ENCODE results near the gene AQP12B.

AQP12B gene

DNA sequence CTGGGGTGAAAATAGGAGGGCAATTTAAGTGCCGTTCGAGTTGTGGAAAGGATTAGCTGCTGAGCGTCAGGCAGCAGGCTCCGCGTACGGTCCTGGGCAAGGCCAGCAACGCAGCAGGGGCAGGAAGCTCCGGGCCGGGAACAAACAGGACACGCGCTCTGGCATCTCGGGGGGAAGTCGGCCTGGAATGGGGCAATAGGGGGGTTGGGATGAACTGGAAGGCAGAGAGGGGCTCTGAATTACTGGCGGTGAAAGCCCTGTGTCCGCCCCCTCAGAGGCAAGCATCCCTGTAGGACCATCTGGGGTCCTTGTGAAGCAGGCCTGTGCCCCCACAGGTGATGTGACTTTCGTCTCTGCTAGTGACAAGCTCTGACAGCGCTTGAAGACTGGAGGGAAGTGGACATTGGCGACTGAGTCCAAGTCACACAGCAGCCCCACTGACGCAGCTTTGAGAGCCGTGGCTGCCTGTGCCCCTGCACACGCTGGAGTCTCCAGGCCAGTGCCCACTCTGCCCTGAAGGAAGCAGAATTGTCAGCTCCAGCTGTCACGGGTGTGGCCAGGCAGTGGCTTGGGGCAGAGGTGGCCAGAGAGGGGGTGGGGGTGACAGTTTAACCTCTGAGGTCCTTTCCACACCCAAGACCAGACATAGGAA is 35.1 kb downstream of the AQP12B start:
- DNase-seq (ENCODE audit: low read depth) = no peak

DNA sequence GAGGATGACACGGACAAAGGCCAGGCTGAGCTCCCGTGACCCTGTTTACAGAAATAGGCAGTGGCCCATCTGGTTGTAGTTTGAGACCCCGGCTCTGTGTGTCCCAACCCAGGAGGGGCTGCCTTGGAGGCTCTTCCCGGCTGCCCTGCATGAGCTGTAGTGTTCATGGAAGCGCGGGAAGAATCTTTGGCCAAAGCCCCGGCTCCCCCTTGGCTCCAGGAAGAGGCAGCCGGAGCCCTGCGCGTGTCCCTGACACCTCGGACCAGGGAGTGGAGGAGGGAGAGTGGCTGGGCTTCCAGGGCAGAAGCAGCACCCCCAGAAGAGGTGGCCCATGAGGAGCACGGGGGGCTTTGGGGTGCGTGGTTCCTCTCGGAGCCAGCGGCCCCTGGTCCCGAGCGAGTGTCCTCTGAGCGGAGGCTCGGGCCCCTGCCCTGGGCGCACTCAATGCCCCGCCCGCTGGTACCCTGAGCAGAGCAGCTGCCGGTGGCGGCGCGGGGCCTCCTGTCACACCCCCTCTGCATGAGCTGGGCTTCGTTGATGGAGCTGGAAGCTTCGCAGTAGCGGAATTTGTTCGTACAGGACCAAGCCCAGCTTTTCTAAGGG is 35.7 kb downstream of the AQP12B start:
- DNase-seq (ENCODE audit: low read depth) = no peak

DNA sequence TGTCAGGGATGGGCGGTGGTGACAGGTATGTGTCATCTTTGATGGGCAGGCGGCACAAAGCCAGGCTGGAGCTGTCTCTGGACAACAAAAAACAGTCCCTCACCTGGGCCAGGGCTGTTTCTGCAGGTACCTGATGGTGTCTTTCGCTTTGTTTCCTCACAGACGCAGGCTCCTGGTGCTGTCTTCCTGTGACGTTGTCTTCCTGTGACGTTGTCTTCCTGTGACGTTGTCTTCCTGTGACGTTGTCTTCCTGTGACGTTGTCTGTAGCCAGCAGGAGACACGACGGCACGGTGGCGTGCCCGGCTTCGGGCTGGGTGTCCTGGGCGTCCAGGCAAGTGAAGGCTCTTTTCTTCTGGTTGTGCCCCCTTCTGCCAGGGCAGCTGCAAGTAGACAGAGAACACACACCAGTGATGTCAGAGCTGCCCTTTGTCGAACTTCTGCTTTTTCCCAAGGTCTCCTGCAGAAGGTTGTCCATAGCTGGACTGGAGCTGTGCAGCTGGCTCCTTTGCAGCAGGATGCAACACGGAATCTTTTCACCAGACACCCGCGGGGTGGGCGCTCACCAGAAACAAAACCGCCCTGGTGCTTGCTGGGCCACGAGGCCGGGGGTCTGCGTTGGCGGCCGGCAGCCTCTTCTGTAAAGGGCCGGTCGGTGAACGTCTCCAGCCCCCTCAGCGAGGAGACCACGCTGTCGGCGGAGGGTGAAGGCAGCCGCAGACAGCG is 36.3 kb downstream of the AQP12B start:
- DNase-seq (ENCODE audit: low read depth) = no peak

DNA sequence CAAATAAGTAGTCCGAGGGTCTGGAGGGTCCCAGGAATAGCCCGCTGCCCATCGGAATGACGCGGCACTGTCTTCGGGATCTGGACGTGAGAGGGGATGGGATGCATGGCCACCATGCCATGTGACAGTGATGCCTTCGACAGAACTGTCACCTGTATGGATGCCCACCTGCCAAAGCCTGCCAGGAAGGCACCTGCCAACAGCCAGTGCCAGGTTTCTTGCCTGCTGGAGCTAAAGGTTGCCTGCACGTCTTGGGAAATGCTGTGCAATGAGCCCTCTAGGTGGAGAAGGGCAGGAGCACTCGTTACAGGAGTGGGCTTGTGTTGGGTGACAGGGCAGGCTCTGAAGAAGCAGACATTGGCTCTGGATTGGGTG is 36.9 kb downstream of the AQP12B start:
- DNase-seq (ENCODE audit: low read depth) = no peak

DNA sequence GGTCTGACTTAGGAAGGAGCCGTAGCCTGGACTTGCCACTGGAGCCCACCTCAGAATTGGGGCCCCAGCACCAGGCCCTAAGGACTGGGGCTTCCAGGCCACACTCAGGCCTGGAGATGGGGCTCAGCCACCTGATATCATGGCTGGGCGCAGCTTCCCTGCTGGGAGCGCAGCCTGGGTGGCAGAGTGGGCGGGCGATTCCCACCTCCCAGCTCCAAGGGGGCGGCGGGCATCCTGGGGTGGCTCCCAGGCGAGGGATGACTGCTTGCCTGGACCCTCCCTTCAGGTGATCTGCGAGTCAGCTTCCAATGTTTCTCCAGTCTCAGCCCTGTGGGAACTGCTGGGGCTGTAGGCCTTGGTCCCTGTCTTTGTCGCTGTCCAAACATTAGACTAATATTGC is 37.3 kb downstream of the AQP12B start:
- no peak for DNase-seq (ENCODE audit: low read depth)

DNA sequence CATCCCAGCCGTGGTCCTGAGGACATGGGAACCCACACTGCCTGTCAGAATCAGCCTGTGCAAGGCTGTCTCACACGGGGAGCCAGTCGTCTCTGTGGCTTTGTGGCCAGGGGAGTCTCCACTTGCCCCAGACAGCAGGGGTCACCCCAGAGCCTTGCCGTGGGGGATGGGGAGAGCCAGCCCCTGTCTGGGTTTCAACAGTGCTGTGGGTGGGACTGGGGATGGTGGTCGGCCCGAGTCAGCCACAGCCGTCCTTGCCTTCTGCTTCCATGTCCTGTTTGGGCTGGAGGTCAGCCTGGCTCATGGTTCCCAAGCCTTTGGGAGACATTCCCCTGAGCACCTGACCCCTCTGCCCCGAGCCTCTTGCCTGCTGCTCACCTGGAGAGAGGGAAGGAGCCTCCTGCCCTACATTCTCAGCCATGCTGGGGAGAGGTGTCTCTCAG is 37.8 kb downstream of the AQP12B start:
- no peak for DNase-seq (ENCODE audit: low read depth)

DNA sequence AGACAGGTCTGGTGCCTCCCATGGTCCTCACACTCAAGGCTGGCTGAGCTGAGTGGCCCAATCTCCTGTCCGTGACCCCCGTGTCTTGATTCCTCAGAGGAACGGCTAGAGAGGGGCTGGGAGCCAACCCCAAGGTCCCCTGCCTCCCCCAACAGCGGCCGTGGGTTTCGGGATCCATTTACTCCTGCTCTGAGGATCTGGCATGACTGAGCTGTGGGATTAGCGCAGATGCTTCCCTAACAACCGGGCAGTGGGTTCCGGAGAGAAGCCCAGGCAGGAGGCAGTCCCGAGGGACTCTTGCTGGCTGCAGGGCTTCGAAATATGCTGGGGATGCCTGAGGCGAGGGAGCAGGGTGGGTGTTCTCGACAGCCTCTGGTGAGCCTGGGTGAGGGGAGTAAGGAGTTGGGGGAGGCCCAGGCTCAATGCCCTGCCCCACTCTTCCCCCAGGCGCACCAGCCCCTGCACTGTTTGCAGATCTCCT is 38.5 kb downstream of the AQP12B start:
- no peak for DNase-seq (ENCODE audit: low read depth)

DNA sequence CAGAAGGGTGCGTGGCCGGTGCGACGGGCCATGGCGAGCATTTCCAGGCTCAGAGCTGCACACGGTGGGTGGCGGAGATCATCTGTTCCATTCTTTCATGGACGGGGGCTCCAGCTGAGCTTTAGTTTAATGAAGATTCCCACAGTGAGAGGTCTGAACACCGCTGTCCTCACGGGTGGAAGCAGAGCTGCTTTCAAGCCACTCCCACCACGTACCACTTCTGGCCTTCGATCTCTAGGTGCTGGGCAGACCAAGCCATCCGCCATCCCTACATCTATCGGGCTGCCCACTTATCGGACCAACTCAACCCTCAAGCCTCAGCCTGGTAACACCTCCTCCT is 38.9 kb downstream of the AQP12B start:
- no peak for DNase-seq (ENCODE audit: low read depth)

DNA sequence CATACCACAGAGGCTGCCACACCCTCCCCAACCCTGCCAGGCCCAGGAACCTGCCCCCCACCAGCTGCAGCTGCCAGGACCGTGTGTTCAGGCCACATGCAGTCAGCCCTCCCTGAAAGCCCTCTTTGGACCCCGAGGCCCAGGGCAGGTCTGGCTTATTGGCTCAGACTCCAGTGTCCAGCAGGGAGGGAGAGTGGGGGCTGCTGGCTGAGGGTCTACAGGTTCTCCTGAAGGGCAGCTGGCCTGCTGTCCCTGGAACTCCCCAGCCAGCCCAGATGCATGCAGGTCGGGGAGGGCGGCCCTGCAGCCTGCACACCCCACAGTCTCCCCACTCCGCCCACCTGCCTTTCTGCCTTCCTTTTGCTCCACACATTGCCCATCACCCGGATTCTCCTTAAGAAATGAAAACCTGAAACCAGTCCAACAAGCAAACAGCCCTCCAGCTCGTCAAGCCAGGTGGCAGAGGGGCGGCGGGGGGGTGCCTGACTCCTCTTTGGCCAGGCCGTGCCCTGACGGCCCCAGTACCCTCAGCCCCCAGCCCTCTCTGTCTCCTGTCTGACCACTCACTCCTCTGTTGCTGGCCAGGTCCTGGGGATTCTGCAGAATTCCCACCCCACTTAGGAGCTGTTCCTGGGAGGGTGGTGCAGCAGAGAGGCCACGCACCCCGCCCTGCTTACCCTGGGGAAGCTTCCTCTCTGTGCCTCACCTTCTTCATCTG is 39.4 kb downstream of the AQP12B start:
- no peak for DNase-seq (ENCODE audit: low read depth)

DNA sequence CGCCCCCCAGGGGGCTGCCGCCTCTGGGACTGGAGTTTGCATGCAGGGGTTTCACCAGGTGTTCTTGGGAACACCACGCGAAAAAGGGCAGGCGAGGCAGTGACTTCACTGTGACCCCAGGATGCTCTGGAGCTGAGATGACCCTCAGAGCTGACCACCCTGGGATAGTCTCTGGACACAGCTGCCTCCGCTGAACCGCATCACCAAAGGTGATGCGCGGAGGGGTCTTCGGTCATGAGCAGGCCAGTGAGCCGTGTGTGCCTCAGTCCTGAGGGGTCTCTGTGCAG is 39.9 kb downstream of the AQP12B start:
- no peak for DNase-seq (ENCODE audit: low read depth)

DNA sequence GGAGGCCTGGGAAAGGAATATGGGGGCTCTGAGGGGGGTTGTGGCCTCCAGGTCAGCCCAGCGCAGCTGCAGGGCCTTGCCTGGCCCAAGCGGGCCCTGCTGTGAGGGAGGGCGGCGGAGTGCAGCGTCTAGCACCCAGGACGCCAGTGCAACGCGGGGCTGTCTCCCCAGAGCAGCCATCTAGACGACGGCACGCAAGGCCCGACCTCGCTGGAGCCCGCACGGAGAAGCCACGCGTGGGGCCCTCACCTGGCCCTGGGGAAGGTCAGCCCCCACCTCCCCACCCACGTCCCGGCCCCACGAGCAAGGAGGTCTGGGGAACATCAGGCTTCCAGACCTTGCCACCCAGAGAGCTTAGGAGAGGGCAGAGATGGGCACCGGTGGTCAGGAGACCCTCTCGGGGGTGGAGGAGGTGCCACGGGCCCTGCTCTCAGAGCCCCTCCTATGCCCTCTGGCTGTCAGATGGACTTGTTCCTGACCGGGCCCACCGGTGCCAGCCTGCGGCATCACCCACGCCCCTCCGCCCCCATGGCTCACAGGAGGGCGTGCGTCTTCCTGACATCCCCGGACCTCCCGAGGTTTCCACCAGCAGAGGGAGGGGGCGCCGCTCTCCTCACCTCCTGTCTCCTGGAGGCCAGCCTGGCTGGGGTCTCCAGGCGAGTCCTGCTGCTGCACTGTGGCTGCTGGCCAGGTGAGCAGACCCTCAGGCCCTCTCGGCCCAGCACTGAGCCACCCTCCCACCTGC is 40.5 kb downstream of the AQP12B start:
- DNase-seq (ENCODE audit: low read depth) = no peak

DNA sequence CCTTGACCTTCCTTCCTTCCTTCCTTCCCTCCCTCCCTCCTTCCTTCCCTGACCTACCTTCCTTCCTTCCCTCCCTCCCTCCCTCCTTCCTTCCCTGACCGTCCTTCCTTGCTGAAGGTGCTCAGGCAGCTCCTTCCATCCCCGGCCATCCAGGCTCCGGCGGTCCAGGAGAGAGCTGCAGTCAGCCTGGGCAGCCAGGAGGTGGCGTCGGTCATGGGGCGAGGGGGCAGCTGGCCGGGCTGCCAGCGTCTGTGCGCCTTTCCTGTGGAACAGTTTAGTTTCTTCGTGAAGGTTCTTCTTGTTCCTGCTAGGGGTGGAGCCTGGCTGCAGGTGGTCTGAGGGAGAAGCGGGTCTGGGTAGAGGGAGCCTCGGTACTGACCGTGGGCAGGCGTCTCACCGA is 41.7 kb downstream of the AQP12B start:
- no peak for DNase-seq (ENCODE audit: low read depth)

DNA sequence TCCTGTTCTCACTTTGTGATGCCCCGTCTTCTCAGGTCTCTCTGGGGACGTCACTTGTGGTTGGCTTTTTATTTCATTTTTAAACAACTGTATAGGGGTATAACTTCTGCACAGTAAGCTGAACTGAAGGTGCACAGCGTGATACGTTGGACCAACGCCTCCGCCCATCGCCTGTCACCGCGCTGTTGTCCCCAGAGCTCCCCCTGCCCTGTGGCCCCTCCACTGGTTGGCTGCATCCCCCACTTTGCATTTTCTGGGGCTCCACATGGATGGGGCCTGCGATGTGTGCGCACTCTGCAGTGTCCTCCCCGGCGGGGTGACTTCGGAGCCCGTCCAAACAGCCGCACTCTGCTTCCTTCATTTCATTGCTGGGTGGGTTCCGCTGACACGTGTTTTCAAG is 43.1 kb downstream of the AQP12B start:
- no peak for DNase-seq (ENCODE audit: low read depth)

DNA sequence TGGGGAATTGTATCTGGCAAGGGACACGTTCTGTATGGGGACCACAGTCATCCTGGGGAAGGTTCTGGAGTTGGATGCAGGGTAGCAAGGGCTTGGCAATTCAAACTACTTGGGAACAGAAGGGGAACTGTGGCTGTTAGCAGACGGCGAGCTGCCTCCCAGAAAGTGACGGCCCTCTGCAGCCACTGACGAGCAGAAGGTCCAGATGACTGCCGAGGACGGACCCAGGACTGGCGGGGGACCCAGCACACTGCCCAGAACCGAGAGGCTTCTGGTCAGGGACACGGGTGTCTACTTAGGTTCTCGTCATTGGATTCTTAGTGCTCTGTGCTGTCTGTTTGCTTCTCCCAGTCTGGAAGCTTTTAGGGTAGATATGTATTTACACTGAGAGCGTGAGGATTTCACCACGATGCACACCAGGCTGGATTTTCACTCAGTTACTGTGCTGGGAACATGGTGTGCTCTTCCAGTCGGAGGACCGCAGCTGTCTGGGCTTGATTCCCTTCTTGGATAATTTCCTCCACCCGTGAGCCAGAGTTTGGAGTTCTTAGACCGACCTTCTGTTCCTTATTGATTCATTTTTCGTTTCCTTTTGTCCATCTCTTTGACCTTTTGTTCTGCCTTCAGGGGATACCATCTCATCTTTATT is 44.0 kb downstream of the AQP12B start:
- DNase-seq (ENCODE audit: low read depth) = no peak

DNA sequence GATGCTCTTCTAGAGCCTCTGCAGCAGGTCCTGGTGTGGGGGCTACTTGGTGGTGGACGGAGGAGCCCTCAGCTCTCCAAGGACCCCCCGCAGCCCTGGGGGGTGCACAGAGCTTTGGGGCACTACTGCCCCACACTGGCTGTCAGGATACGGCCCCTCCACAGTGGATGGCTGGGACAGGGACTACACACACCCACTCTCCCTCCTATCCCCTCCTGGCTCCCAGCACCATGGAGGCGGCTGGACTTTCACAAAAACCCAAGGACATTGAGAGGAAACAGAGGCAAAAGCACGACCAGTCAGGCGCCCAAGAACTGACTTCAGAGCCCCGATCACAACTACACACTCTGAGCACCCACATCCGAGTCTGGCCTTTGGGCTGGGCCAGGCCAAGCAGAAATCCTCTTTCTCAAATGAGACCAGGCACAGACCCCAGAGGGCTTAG is 44.8 kb downstream of the AQP12B start:
- DNase-seq (ENCODE audit: low read depth) = no peak

DNA sequence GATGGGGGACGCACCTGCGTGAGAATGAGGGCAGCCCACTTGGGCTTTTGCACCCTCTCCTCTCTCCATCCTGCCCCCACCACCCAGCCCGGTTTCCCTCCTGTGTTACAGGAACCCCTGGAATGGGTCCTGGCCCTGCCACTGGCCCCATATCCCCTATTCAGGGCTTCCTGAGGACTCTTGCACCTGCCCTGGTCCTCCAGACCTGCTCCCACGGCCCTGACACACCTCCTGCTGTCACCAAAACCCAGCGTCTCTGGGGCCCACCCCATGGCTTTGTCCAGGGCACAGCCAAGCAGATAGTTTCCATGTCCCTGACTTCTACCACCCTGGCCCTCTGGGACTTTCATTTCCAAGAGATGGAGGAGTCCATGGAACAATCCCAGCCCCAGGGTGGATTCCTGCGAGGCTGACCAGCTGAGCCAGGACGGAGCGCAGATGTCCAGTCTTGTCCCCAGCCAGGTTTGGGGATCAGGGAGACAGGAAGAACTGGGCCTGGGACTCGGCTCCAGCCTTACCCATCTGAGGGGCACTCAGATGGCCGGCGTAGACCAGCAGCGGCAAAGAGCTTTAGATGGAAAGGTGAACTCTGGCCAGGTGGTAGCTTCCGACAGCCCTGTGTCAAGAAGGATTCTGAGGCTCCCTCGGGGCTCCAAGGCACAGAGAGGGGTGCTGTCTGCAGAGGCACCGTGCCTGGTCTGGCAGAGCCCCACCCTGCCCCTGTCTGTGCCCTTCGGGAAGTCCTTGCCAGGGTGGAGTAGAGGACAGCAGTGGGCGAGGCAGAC is 45.4 kb downstream of the AQP12B start:
- DNase-seq (ENCODE audit: low read depth) = no peak

DNA sequence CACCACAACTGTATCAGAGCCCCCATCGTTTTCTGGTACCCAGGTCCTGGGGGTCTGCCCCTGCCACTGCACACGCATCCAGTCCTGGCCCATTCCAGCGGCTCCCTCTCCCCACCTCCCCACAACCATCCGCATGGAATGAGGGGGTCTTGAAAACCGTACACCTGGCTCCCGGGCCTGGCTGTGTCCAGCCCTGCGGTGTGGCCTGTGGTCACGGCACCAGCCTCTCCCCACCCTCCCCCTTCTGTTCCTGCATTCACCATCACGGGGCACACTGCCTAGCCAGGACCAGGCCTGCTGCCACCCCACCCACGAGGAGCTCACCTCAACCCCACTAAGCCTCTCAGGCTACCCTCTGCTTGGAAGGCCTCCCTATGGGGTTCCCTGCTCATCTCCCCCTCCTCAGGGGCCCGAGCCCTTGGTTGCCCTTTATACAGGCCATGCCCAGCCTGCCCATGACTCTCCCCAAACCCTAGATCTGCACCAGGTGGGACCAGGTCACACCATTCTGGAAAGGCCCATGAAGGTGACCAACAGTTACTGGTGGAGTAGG is 46.0 kb downstream of the AQP12B start:
- DNase-seq (ENCODE audit: low read depth) = no peak

DNA sequence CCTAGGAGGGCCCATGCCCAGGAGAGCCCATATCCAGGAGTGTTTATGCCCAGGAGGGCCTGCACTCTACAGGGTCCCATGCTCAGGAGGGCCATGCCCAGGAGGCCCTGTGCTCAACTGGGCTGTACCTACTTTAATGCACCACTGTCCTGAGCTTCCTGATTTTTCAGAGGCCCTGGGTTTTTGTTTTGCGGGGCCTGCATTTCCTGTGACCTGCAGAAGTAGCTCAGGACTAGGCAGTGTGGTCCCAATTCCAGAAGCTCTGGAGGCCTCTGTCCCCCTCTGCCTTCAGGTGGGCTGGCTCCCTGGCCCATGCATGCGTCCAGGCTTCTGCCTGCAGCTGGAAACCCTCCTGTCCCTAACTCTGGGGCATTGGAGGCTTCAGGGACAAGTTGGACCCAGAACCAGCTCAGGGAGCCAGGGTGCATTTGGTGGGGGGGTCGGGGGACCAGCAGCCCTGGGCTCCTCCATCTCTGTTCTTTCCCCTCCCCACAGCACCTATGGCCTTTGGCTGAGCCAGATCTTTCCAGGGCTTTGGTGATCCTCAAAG is 46.6 kb downstream of the AQP12B start:
- no peak for DNase-seq (ENCODE audit: low read depth)

DNA sequence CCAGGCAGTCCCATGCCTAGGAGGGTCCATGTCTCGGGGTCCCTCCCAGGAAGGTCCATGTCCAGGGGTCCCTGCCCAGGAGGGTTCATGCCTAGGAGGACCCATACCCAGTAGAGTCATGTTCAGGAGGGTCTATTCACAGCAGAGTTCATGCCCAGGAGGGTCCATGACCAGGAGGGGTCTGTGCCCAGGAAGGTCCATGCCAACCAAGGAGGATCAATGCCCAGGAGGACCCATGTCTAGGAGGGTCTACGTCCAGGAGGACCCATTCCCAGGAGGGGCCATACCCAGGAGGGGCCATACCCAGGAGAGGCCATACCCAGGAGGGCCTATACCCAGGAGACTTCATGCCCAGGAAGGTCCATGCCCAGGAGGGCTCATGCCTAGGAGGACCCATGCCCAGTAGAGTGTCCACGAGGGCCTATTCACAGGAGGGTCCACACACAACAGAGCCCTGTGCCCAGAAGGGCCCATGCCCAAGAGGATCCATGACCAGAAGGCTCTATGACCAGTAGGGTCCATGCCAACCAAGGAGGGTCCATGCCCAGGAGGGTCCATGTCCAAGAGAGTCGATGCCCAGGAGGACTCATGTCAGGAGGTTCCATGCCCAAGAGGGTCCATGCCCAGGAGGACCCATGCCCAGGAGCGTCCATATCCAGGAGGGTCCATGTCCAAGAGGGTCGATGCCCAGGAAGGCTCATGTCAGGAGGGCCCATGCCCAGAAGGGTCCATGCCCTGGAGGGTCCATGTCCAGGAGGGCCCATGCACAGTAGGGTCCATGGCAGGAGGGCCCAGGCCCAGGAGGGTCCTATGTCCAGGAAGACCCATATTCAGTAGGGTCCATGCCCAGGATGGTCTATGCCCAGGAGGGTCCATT is 47.3 kb downstream of the AQP12B start:
- no peak for DNase-seq (ENCODE audit: low read depth)
